A549 (cell line): Measurements from ENCODE around the gene CRYBB1.

ENCODE experiments used
- EP300 ChIP-seq, 2 experiments: fragments of >200 bp; sonication (Bioruptor Twin); formaldehyde crosslinking; IDR thresholded peaks; 2 replicates in 1 of 2; 3 replicates in 1 of 2; pipeline ENCODE4 v1.6.1; 2016 to 2017
- GATA3 ChIP-seq: IDR thresholded peaks from 2 replicates; pipeline ENCODE4 v1.6.1; 2012; ENCODE audit warnings: borderline replicate concordance
- HEYL ChIP-seq: fragments of 250-450 bp; sonication (Bioruptor Pico); IDR thresholded peaks from 2 replicates; pipeline ENCODE4 v1.8.0; 2021; ENCODE audit warnings: mild to moderate bottlenecking, moderate library complexity
- MAFK ChIP-seq: fragments of 450-650 bp; IDR thresholded peaks from 2 replicates; pipeline ENCODE4 v1.6.1; 2014; ENCODE audit not compliant: partially characterized antibody
- MAZ ChIP-seq: fragments of 150-350 bp; IDR thresholded peaks from 2 replicates; pipeline ENCODE4 v1.6.1; 2014; ENCODE audit warnings: antibody characterized with exemption, low read depth, low read length, borderline replicate concordance
- POLR2A ChIP-seq: IDR thresholded peaks from 2 replicates; pipeline ENCODE4 v1.6.1; 2012; ENCODE audit warnings: mild to moderate bottlenecking, low read length
- TFCP2L1 ChIP-seq: fragments of 250-450 bp; sonication (Bioruptor Pico); IDR thresholded peaks from 2 replicates; pipeline ENCODE4 v1.5.0; 2021; ENCODE audit warnings: mild to moderate bottlenecking
- TP53 ChIP-seq: fragments of 250-450 bp; sonication (Bioruptor Pico); IDR thresholded peaks from 2 replicates; pipeline ENCODE4 v1.5.0; 2021; ENCODE audit warnings: mild to moderate bottlenecking, moderate library complexity
- ZFP36 ChIP-seq: fragments of 450-650 bp; IDR thresholded peaks from 2 replicates; pipeline ENCODE4 v1.6.1; 2014; ENCODE audit warnings: borderline replicate concordance; ENCODE audit not compliant: partially characterized antibody
- TF ChIP-seq, protein P1 (sequence below): fragments of >200 bp; sonication (Bioruptor Twin); formaldehyde crosslinking; IDR thresholded peaks from 3 replicates; pipeline ENCODE4 v1.5.1; 2016
- TF ChIP-seq, protein P2 (sequence below): fragments of 450-650 bp; IDR thresholded peaks from 2 replicates; pipeline ENCODE4 v1.6.1; 2014; ENCODE audit warnings: antibody characterized with exemption
- TF ChIP-seq, protein P3 (sequence below): IDR thresholded peaks from 2 replicates; pipeline ENCODE4 v1.6.1; 2012

DNA sequence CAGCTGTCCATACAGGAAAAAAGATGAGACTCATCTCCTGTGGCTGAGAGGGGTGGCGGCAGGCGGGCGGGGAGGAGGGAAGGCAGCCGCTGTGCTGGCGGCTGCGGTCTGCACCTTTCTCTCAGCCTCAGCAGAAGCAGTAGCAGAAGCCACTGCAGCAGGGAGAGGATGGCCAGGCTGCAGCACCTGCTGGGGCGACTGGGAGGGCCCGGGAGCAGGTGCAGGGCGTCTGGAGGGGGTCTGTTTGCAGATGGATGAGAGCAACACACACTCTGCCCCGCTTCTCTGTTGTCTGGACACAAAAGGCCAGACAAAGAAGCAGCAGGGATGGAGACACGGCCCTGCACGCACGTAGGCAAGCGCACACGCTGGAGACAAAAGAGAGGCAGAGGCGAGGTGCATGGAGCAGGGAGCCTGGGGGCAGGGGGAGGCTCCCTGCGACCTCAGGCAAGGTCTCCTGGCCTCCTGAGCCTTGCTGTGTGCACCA, 30.2 kb upstream of the CRYBB1 start:
- TF ChIP-seq, protein P1, sequence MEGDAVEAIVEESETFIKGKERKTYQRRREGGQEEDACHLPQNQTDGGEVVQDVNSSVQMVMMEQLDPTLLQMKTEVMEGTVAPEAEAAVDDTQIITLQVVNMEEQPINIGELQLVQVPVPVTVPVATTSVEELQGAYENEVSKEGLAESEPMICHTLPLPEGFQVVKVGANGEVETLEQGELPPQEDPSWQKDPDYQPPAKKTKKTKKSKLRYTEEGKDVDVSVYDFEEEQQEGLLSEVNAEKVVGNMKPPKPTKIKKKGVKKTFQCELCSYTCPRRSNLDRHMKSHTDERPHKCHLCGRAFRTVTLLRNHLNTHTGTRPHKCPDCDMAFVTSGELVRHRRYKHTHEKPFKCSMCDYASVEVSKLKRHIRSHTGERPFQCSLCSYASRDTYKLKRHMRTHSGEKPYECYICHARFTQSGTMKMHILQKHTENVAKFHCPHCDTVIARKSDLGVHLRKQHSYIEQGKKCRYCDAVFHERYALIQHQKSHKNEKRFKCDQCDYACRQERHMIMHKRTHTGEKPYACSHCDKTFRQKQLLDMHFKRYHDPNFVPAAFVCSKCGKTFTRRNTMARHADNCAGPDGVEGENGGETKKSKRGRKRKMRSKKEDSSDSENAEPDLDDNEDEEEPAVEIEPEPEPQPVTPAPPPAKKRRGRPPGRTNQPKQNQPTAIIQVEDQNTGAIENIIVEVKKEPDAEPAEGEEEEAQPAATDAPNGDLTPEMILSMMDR, result no peak
- no peak for TF ChIP-seq TP53
- TF ChIP-seq HEYL (CRISPR knock-in tag), result no peak
- no peak for TF ChIP-seq POLR2A
- TF ChIP-seq, protein P2, sequence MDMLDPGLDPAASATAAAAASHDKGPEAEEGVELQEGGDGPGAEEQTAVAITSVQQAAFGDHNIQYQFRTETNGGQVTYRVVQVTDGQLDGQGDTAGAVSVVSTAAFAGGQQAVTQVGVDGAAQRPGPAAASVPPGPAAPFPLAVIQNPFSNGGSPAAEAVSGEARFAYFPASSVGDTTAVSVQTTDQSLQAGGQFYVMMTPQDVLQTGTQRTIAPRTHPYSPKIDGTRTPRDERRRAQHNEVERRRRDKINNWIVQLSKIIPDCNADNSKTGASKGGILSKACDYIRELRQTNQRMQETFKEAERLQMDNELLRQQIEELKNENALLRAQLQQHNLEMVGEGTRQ, result no peak
- no peak for TF ChIP-seq GATA3
- TF ChIP-seq TFCP2L1 (CRISPR knock-in tag), result no peak
- no peak for TF ChIP-seq EP300 (IDR thresholded peaks at IDR 0.05)
- no peak for TF ChIP-seq MAZ
- no peak for TF ChIP-seq MAFK
- TF ChIP-seq, protein P3, sequence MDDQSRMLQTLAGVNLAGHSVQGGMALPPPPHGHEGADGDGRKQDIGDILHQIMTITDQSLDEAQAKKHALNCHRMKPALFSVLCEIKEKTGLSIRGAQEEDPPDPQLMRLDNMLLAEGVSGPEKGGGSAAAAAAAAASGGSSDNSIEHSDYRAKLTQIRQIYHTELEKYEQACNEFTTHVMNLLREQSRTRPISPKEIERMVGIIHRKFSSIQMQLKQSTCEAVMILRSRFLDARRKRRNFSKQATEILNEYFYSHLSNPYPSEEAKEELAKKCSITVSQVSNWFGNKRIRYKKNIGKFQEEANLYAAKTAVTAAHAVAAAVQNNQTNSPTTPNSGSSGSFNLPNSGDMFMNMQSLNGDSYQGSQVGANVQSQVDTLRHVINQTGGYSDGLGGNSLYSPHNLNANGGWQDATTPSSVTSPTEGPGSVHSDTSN, result no peak
- TF ChIP-seq ZFP36, result no peak
